Mucosa of descending colon (tissue), 3 donors: ENCODE data around the gene MAP4K5. TPM values are rescaled to one million over a fixed set of nuclear protein-coding genes. Genes with fewer than 3 reads are reported as not detected.
"Not testable (repeated sequence)": the region's sequence is repeated elsewhere in the genome, so short reads cannot be mapped to it uniquely, and the experiment has no call there.

Experiments used
- ATAC-seq: fragments of 200-7000 bp; cut with Tn5 transposase; one replicate; pipeline ENCODE4 v1.9.1; 2020; ENCODE audit warnings: mild to moderate bottlenecking, moderate library complexity
- DNase-seq, 3 donors: peaks; one replicate each; pipeline ENCODE4 v3.0.0-alpha.2; 2020
- H3K36me3 ChIP-seq: fragments of 200-600 bp; one replicate; pipeline ENCODE4 v1.8.0; 2021; ENCODE audit warnings: low read depth, mild to moderate bottlenecking
- H3K4me1 ChIP-seq: fragments of 200-600 bp; one replicate; pipeline ENCODE4 v1.8.0; 2021; ENCODE audit warnings: low read depth, mild to moderate bottlenecking
- H3K4me3 ChIP-seq: fragments of 200-600 bp; one replicate; pipeline ENCODE4 v1.8.0; 2021; ENCODE audit warnings: mild to moderate bottlenecking
- H3K9me3 ChIP-seq: fragments of 200-600 bp; one replicate; pipeline ENCODE4 v1.8.0; 2021; ENCODE audit warnings: mild to moderate bottlenecking
- CTCF ChIP-seq: fragments of 200-600 bp; IDR thresholded peaks from one replicate; pipeline ENCODE4 v1.8.0; 2022; ENCODE audit warnings: antibody characterized with exemption, mild to moderate bottlenecking
- intact Hi-C, 2 donors: fragments of 100-400 bp; cut with DNase I in 1 of 2; cut with micrococcal nuclease in 1 of 2; formaldehyde crosslinking; loops; one replicate each; pipeline versions ENCODE4 v1.11.0 to v1.11.1; 2022; cut with DNase I, micrococcal nuclease
- total RNA-seq, 3 donors: library from RNA; stranded (reverse); fragmentation: NEBNext Ultra II Directional in 2 of 3; extraction: Animal tissue kit (Norgen Biotek cat#: 25700) in 2 of 3; gene quantifications; one replicate each; pipeline versions ENCODE4 v1.2.1 to v1.2.4, GENCODE V29; 2021 to 2023
- donor health status: DM: no; HTN: no; CAD: no; lungs with moderate emphysema.
- donor health status: DM: no; HTN: no; CAD: no.
- donor health status: DM: no; HTN: yes; CAD: no.

MAP4K5 gene
- total RNA-seq, 3 donors from 2014 or later, result 42.2 to 65.8 (median 45.3) TPM

GRCh38 chr14:50550294-50550693 lies 17.9 kb upstream of the MAP4K5 start:
- no peak for ATAC-seq
- intact Hi-C loops, result no loop called here
- no peak overlapping the region for H3K4me3 ChIP-seq
- DNase-seq, result no peak
- H3K4me1 ChIP-seq, result no peaks in the 10 kb centered on the region
- TF ChIP-seq CTCF, result no peak
- no peaks in the 10 kb centered on the region for H3K36me3 ChIP-seq
- no peaks in the 10 kb centered on the region for H3K9me3 ChIP-seq

GRCh38 chr14:50545618-50546017 lies 13.2 kb upstream of the MAP4K5 start:
- intact Hi-C loops, result no loop called here
- DNase-seq (no peak), ATAC-seq (no peak)
- TF ChIP-seq CTCF, result no peak
- Histone ChIP-seq H3K4me3 (no peak overlapping the region), H3K9me3 (no peaks in the 10 kb centered on the region), H3K4me1 (peaks cover 5% of the 10 kb centered on the region), H3K36me3 (no peaks in the 10 kb centered on the region)

GRCh38 chr14:50544911-50545310 lies 12.5 kb upstream of the MAP4K5 start:
- no peak for TF ChIP-seq CTCF
- no peak for DNase-seq
- intact Hi-C loops, result no loop called here
- Histone ChIP-seq H3K36me3 (no peaks in the 10 kb centered on the region), H3K4me3 (no peak overlapping the region), H3K9me3 (no peaks in the 10 kb centered on the region), H3K4me1 (peaks cover 5% of the 10 kb centered on the region)
- no peak for ATAC-seq

- DNase-seq, result peak in 1 of 3 donors; percentile 81
- no peak for TF ChIP-seq CTCF
- Histone ChIP-seq H3K36me3 (no peaks in the 10 kb centered on the region), H3K9me3 (no peaks in the 10 kb centered on the region), H3K4me1 (peaks cover 5% of the 10 kb centered on the region), H3K4me3 (no peak overlapping the region)
- ATAC-seq, result peak; percentile 84
- intact Hi-C loops, result no loop called here
Observed at GRCh38 chr14:50542941-50543418, 10.6 kb upstream of the MAP4K5 start.

GRCh38 chr14:50541159-50541567 lies 8.8 kb upstream of the MAP4K5 start:
- H3K9me3 ChIP-seq, result no peaks in the 10 kb centered on the region
- no peak overlapping the region for H3K4me3 ChIP-seq
- TF ChIP-seq CTCF, result no peak
- peaks cover 5% of the 10 kb centered on the region for H3K4me1 ChIP-seq
- no peaks in the 10 kb centered on the region for H3K36me3 ChIP-seq
- ATAC-seq (peak; percentile 79), DNase-seq (no peak)
- intact Hi-C loops, result no loop called here

GRCh38 chr14:50539051-50539450 lies 6.7 kb upstream of the MAP4K5 start:
- Histone ChIP-seq H3K9me3 (no peaks in the 10 kb centered on the region), H3K4me1 (peaks cover 5% of the 10 kb centered on the region), H3K36me3 (no peaks in the 10 kb centered on the region), H3K4me3 (no peak overlapping the region)
- intact Hi-C loops, result no loop called here
- TF ChIP-seq CTCF, result no peak
- DNase-seq (no peak), ATAC-seq (no peak)

GRCh38 chr14:50538034-50538433 lies 5.7 kb upstream of the MAP4K5 start:
- intact Hi-C loops, H3K4me3 ChIP-seq, H3K36me3 ChIP-seq, DNase-seq, ATAC-seq, H3K9me3 ChIP-seq: not testable (repeated sequence)
- peaks cover 14% of the 10 kb centered on the region for H3K4me1 ChIP-seq
